ENCODE results near the gene PRTFDC1. TPM values are rescaled to one million over a fixed set of nuclear protein-coding genes. Genes with fewer than 3 reads are reported as not detected.

PRTFDC1 gene
- total RNA-seq (ENCODE audit: unreplicated experiment): 17.5 TPM
- long read RNA-seq, partial matches to known transcripts: 0 of 3 reads
- long read RNA-seq, other reads (novel, unspliced or antisense): 1 of 3 reads

- H3K27me3 Mint-ChIP-seq (ENCODE audit: unreplicated experiment): peaks cover 10% of the 10 kb centered on the region
- H3K9me3 Mint-ChIP-seq (ENCODE audit: unreplicated experiment): no peaks in the 10 kb centered on the region
- peaks cover 7% of the 10 kb centered on the region for H3K36me3 Mint-ChIP-seq (ENCODE audit: low read depth, unreplicated experiment)
- peak; percentile 48 for DNase-seq (ENCODE audit: low spot score)
- peaks cover 10% of the 10 kb centered on the region for H3K4me1 Mint-ChIP-seq (ENCODE audit: unreplicated experiment)
- peak within 1 kb of the TSS; percentile 85 for H3K27ac Mint-ChIP-seq (ENCODE audit: unreplicated experiment)
- no peak for TF ChIP-seq CTCF (IDR thresholded peaks at IDR 0.05; ENCODE audit: unreplicated experiment)
- H3K4me3 Mint-ChIP-seq (ENCODE audit: unreplicated experiment): peak within 1 kb of the TSS; percentile 91
Measured at GRCh38 chr10:24952143-24952706, at the start of gene PRTFDC1. Gene PRTFDC1, minus strand, starts transcription at chr10:24952606. Its CDS starts 31 bp downstream, at chr10:24952575.

DNA sequence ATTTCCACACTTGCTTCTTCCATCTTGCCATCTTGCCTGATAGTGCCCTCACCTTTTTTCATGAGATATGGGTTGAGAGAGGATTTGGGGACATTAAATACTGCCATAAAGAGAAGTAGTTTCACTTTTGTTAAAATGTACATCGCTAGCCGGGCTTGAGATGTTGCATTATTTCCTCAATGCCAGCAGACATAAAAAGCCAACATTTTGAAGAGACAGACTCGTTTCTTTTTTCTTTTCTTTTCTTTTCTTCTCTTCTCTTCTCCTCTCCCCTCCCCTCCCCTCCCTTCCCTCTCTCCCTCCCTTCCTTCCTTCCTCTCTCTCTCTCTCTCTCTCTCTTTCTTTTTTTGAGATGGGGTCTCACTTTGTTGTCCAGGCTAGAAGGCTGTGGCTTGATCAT is 45.6 kb upstream of the PRTFDC1 start:
- H3K4me1 Mint-ChIP-seq (ENCODE audit: unreplicated experiment): peaks cover 5% of the 10 kb centered on the region
- no peaks in the 10 kb centered on the region for H3K9me3 Mint-ChIP-seq (ENCODE audit: unreplicated experiment)
- H3K36me3 Mint-ChIP-seq (ENCODE audit: low read depth, unreplicated experiment): no peaks in the 10 kb centered on the region
- DNase-seq (ENCODE audit: low spot score): no peak
- no peak for TF ChIP-seq CTCF (IDR thresholded peaks at IDR 0.05; ENCODE audit: unreplicated experiment)
- H3K27ac Mint-ChIP-seq (ENCODE audit: unreplicated experiment): no peak overlapping the region
- no peaks in the 10 kb centered on the region for H3K27me3 Mint-ChIP-seq (ENCODE audit: unreplicated experiment)
- H3K4me3 Mint-ChIP-seq (ENCODE audit: unreplicated experiment): no peak overlapping the region

DNA sequence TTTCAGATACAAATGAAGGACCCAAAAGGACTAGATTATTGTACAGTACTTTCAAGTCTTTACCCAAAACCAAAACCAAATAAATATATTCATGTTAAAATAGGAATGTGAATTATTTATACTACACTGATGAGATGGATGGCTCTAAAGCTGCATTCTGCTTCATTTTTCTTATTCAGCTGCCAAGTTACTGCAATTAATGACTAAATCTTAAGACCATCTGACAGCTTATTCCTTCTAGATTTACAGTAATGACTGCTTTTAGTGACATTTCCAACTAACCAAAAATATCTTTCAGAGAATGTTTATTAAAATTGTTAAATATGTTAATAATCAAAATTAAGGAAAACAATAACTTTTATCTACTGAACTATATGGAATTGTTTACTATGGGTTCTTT is 42.7 kb upstream of the PRTFDC1 start:
- H3K4me1 Mint-ChIP-seq (ENCODE audit: unreplicated experiment): peaks cover 5% of the 10 kb centered on the region
- H3K27ac Mint-ChIP-seq (ENCODE audit: unreplicated experiment): no peak overlapping the region
- no peak for DNase-seq (ENCODE audit: low spot score)
- no peaks in the 10 kb centered on the region for H3K9me3 Mint-ChIP-seq (ENCODE audit: unreplicated experiment)
- no peak overlapping the region for H3K4me3 Mint-ChIP-seq (ENCODE audit: unreplicated experiment)
- TF ChIP-seq CTCF (IDR thresholded peaks at IDR 0.05; ENCODE audit: unreplicated experiment): no peak
- no peaks in the 10 kb centered on the region for H3K36me3 Mint-ChIP-seq (ENCODE audit: low read depth, unreplicated experiment)
- H3K27me3 Mint-ChIP-seq (ENCODE audit: unreplicated experiment): no peaks in the 10 kb centered on the region

GRCh38 chr10:24993237-24993958 is 41.0 kb upstream of the PRTFDC1 start:
- TF ChIP-seq CTCF (IDR thresholded peaks at IDR 0.05; ENCODE audit: unreplicated experiment): no peak
- Mint-ChIP-seq H3K9me3 (ENCODE audit: unreplicated experiment) (no peaks in the 10 kb centered on the region), H3K4me3 (ENCODE audit: unreplicated experiment) (no peak overlapping the region), H3K36me3 (ENCODE audit: low read depth, unreplicated experiment) (no peaks in the 10 kb centered on the region), H3K27ac (ENCODE audit: unreplicated experiment) (no peak overlapping the region), H3K4me1 (ENCODE audit: unreplicated experiment) (peaks cover 12% of the 10 kb centered on the region), H3K27me3 (ENCODE audit: unreplicated experiment) (no peaks in the 10 kb centered on the region)
- no peak for DNase-seq (ENCODE audit: low spot score)

GRCh38 chr10:24992512-24993133 is 40.2 kb upstream of the PRTFDC1 start:
- Mint-ChIP-seq H3K27me3 (ENCODE audit: unreplicated experiment) (no peaks in the 10 kb centered on the region), H3K9me3 (ENCODE audit: unreplicated experiment) (no peaks in the 10 kb centered on the region), H3K4me1 (ENCODE audit: unreplicated experiment) (peaks cover 13% of the 10 kb centered on the region), H3K36me3 (ENCODE audit: low read depth, unreplicated experiment) (no peaks in the 10 kb centered on the region), H3K4me3 (ENCODE audit: unreplicated experiment) (no peak overlapping the region), H3K27ac (ENCODE audit: unreplicated experiment) (no peak overlapping the region)
- no peak for DNase-seq (ENCODE audit: low spot score)
- no peak for TF ChIP-seq CTCF (IDR thresholded peaks at IDR 0.05; ENCODE audit: unreplicated experiment)

All from endothelial cell (in vitro differentiated cells).